Activated CD4-positive, CD25-positive, alpha-beta regulatory T cell treated with anti-CD3 and anti-CD28 coated beads, Interleukin-2, amount 50 U/mL, for 16 hours (primary cell): ENCODE results near the gene KXD1.
"Not testable (repeated sequence)": the region's sequence is repeated elsewhere in the genome, so short reads cannot be mapped to it uniquely, and the experiment has no call there.

ENCODE experiments used
- DNase-seq: peaks from one replicate; pipeline ENCODE4 v3.0.0-alpha.2; 2020; ENCODE audit warnings: low read depth, low spot score

Gene KXD1

GRCh38 chr19:18600692-18601397, 43.2 kb downstream of the KXD1 start:
- DNase-seq: not testable (repeated sequence)

DNA sequence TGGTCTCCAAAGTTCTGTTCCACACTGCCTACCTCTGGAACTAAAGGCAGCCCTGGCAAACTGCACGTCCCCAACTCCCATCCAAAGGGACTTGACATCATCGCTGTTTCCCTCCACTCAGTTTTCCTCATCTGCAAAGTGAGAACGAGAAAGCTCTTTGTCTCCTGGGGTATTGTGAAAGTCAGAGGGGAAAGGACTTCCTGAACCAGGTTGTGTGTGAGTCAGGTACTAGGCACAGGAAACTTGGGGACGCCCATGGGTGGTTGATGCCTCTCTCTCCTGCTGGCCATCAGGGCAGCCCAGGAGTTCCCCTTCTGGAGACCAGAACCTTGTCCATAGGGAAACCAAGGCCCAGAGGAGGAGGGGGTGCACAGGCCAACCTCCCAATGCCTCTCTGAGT, 44.2 kb downstream of the KXD1 start:
- no peak for DNase-seq

- DNase-seq: no peak
These were observed 45.7 kb downstream of the KXD1 start for GRCh38 chr19:18603255-18603957.

- no peak for DNase-seq
These were observed 46.5 kb downstream of the KXD1 start for GRCh38 chr19:18603958-18604819.

DNA sequence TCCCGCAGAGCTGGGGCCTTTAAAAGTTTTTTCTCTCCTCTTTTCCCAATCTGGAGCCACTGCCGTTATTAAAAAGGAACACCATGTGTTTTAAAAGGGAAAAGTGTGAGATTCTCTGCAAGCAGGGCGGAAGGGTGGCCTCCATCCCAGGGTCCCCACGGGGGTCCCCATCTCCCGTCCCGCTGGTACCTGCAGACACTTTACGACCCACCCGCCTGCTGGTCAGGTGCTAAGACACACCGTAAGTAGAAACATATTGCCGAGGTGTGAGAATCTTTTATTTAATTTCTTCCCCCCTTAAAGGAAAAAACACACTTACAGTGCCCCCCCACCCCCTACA, 47.1 kb downstream of the KXD1 start:
- DNase-seq: no peak

- no peak for DNase-seq
These were observed 47.5 kb downstream of the KXD1 start for GRCh38 chr19:18605196-18605545.

DNA sequence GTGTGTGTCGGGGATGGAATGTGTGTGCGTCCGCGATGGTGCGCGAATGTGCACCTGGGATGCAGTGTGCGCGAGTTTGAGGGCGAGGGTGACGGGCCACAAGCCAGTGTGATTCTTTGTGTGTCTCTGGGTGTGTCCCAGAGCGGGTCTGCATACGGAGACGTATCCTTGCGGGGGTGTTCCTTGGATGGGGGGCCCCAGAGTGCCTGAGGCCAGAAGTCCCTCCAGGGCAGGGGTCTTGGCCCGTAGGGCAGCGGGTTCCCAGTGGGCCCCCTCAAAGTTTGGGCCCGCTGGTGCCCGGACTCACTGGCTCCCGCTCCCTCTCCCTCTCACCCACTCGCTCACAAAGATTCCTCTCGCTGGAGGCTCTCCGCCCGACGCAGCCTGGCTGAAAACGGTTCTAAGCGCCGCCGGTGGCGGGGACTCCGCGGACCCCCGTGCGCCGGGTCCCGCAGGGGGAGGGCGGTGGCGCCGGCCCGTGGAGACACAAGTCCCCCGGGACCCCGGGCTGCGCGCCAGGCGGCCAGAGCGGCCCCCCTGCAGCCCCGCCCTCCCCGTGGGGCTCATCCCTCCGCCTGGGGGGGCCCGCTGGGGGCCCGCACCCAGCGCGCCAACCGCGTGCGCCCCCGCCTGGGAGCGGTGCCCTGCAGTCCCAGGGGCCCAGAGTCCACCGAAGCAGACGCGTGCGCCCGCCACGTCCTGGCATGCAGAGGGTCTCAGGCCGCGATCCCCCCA, 48.0 kb downstream of the KXD1 start:
- no peak for DNase-seq

DNA sequence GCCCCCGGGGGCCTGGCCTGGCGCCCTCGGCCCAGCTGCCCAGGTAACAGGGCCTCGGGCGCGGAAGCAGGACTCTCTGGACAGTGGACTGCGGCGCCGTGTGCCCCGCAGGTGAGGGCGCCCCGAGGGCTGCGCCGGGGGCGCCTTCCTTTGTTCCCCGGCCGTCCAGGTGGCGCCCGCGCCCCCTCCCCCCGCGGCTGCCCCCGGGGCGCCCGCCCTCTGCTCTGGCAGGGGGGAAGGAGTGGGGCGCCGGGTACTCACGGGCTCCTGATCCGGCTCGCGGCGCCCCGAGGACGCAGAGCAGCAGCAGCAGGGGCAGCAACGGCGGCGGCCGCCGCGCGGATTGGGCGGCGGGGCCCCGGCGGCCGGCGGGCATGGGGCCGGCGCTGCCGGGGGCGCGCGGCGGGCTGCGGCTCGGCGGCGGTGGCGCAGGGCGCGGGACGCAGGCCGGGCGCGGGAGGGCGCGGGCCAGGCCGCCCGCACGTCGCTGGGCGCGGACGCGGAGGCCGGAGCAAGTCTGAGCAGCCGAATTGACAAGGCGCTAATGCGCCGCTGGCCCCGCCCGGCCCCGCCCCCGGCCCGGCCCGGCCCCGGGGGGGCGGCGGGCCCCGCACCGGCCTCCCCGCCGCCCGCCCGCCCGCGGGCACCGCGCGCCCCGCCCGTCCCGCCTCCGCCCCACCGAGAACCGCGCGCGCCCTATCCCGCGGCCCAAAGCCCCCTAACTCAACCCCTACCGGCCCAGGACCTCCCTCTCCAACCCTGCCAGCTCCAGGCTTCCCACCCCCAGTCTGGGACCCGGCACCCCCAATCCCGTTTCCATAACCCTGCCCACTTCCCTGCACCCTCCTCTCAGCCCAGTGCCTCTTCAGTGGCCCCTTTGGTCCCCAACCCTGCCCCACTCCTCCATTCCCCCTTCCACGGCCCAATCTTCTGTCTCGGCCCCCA, 48.9 kb downstream of the KXD1 start, which contains the start of gene CRLF1:
Gene CRLF1 (minus strand): TSS at position 519 of the 945 bp plus-strand sequence. CDS start 143 bp downstream, at position 376.
- no peak for DNase-seq

DNA sequence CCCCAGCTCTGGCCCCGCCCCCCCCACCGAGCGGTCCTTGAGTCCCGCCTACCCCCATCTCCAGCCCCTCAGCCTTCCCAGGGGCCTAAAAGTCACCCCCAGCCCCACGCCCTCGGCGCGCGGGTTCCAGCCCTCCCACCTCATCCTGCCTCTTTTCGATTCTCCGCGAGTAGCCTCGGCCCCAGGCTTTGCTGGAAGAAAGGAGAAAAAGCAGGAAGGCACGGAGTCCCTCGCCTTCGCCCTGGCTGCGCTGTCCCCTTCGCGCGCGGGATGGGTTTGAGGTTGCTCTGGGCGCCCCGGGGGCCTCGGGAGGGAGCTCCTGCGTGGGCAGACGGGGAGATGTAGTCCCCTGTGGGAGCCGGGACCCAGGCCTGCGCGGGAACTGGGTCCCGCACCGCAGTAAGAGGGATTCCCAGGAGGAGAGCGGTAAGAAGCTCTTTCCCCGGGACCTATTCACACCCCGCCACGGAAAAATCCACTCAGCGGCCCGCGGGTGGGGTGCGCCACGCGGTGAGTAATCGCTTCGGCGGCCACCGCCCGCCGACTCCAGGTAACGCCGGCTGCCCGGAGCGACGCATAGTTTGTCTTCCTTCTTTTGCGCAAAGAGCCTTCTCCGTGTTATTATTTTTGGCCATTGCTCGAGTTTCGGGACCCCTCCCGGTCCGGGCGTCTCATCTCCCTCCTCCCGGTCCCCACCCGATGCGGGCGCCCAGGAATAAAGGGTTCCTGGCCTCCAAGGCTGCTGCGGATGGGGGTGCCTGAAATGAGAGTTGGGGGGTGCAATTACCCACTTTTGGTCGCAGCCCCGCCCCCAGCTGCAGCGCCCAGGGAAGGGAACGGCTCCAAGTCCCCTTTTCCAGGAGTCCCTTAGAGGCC, 49.8 kb downstream of the KXD1 start:
- DNase-seq: no peak

DNA sequence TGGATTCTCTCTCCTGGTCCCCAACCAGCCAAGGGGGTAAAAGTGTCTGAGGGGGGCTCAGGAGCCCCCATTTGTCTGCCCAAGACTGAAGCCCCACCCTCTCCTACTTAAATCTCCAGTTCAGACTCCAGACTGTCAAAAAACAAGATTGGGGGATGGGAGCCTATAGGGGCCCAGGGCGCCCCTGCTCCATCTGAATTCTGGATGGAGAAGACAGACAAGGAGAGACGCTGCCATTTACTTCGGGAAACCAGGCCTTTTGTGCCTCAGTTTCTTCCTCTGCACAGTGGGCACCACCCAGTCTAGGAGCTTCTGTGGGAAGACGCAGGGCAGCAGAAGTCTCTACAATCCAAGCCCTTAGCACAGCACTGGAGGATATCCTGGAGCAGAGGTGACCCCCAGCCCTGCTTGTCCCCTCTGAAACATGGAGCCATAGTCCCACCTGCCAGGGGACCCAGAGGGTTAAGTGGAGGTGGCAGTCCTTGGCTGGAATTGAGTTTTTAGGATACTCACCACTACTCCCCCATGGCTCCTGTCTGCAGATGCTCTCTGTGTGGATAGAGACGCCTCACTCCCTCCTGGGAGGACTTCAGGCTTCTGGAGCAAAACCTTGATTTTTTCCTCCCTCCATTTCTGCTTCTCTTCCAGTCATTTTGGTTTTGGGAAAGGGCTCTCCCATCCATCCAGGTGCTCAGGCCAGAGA, 50.6 kb downstream of the KXD1 start:
- no peak for DNase-seq

DNA sequence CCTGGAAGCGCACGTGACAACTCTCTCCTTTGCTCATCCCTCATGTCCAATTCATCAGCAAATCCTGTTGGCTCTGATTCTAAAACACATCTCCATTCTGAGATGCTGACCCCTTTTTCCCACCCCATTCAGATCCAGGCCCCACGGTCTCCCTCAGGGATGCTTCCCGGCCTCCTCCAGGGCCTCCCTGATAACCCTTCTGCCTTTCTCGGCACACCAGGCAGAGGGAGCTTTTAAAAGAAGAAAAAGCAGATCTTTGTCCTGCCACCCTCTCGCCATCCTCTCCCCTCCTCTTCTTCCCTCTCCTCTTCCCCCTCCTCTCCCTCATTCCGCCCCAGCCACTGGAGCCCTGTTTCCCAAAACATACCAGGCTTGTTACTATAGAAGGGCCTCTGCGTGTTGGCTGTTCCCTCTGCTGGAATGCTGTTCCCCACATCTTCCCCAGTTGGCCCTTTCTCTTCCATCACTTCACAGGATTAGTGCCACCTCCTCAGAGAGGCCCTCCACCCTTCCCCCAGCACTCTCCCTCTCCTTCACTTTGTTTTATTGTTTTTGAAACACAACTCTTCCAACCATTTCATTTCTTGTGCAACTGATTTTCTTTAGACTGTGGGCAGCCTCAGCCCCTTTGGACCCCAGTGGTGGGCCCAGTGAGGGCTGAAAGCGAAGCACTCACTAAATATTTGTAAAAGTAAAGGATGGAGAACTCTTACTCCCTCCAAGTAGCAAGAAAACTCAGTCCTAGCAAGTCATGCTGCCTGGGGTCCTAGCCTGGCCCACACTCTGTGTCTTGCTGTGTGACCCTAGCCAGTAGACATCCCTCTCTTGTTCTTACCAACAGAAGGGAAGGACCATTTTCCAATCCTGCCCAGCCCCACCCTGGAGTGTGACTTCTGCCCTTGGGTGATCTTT, 51.4 kb downstream of the KXD1 start:
- no peak for DNase-seq

DNA sequence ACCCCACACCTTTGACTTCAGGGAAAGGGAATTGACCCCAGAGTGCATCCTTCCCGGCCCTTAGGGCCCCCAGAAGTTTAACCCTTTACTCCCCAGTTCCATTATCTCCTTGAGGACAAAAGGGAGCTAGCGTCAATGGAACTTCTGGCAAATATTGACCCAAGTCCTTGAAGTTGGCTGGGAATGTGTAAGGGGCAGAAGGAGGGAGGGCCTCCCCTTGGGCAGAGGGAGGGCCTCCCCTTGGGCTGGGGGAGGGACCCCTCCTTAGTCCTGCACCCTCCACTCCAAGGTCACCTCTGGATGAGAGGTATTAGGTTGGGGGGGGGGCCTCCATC, 52.0 kb downstream of the KXD1 start:
- no peak for DNase-seq

GRCh38 chr19:18610245-18610555, 52.5 kb downstream of the KXD1 start:
- no peak for DNase-seq

DNA sequence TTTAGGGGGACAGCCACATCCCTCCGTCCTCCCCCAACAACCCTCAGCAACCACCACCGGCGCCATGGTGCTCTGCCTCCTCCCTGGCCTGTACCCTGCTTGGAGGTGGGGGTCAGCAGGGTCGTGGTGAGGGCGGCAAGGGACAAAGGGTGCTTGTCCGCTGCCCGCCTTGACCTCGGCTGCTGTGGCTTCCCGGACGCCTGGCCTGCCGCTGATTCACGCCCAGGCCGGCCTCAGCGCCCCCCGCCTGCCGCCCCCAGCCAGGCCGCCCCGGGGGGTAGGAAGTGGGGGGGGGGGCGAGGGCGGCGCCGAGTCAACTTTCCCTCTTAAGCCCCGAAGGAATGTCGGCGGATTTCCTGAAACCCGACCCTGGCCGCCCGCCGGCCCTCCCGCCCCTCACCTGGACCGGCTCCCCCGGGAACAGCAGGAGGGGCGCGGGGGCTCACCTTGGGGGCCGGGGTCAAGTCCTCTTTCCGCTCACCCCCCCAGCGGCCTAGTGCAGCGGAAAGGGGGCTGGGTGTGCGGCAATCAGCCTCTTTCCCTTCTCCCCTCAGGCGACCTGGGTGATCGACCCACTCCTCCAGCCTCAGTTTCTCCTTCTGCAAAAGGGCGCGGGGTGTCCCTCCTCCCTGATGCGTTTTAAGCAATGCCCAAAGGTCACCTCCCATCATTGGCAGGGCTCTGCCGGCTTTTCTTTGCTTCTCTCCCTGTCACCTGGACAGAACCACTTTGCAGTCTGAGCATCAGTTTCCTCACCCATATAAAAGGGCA, 53.1 kb downstream of the KXD1 start:
- DNase-seq: no peak

GRCh38 chr19:18611327-18612050, 53.8 kb downstream of the KXD1 start:
- DNase-seq: no peak

- DNase-seq: no peak
These were observed 54.5 kb downstream of the KXD1 start for GRCh38 chr19:18612051-18612771.
